HuH-7.5 (cell line): ENCODE data around the gene RASL12.
A peak's percentile ranks its signal among the peaks of the same experiment; 100 is the strongest.
"Not testable (repeated sequence)": the region's sequence is repeated elsewhere in the genome, so short reads cannot be mapped to it uniquely, and the experiment has no call there.

Experiments used
- DNase-seq: peaks from one replicate; pipeline ENCODE4 v3.0.0; 2011; ENCODE audit warnings: low spot score

Gene RASL12

DNA sequence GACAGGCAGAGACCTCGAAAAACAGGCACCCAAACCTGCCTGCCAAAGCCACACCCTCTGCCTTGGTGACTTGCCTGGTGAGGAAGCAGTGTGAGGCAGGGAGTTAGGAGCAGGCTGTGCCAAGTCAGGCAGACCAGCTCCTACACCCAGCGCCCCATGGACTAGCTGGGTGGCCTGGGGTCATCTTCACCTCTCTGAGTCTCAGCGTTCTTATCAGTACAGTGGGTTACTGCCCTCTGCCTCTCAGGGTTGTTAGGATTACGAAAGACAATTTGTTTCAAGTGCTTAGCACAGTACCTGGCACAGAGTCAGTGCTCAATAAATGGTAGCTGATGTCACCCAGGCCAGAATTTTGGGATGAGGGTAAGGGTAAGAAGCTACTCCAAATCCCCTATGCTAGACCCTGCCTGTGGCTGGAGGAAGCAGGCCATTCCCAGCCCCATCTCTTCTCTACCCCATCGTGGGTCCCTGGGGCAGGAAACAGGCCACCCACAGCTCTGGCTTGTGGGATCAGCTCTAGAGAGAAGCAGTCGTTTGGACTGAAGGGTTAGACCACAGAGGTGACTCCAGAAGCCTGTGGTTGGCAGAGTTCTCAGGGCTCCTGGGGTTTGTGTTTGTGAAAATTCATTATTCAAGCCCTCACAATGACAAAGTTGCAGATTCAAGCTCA, 12.5 kb downstream of the RASL12 start:
- peak; percentile 61 for DNase-seq

DNA sequence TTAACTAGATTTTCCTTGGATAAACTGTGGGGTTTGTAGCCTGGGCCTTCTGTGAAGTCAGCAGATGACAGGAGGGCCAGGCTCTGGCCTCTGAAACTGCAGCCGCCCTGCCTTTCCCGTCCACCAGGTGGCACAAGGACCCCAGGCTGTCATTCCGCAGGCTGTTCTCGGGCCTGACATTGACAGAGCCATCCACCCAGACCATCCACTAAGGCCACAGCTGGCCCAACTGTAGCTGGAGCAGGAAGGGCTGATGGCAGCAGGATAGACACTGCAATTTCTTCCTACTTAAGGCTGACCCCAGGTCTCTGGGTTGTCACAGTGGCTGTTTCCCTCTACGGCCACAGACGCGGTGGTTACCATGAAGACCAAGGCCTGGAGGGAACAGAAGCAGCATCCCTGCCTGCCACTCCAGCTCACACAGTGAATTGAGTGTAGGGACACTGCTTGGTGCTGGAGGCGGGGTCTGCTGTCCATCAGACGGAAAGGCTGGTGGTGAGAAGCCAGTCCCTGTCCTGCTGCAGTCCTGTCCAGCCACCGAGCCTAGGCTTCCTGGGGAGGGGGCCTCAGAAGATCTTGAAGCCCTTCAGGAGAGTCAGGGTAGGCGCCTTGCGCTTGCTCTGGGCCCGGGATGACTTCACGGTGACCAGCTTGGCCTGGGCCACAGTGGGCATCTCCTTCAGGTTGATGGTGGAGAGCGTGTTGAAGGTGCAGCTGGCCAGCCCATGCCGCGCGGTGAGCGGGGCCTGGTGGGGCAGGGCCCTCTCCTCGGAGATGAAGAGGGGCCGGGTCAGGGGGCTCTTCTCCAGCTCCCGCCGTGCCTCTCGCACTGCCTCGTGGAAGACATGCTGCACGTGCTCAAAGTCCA, 13.2 kb downstream of the RASL12 start:
- DNase-seq = peak; percentile 86

DNA sequence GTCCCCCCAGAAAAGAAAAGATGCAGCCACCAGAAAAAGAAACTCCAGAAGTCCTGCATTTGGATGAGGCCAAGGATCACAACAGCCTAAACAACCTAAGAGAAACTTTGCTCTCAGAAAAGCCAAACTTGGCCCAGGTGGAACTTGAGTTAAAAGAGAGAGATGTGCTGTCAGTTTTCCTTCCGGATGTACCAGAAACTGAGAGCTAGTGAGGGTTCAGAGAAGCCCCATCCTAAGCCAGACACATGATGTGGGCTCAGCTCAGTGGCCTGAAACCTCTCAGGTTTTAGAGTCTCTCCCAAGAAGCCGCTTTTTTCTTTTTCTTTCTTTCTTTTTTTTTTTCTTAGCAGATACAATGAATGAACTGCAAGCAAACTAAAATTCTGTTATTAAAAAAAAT, 14.8 kb downstream of the RASL12 start:
- DNase-seq = no peak

DNA sequence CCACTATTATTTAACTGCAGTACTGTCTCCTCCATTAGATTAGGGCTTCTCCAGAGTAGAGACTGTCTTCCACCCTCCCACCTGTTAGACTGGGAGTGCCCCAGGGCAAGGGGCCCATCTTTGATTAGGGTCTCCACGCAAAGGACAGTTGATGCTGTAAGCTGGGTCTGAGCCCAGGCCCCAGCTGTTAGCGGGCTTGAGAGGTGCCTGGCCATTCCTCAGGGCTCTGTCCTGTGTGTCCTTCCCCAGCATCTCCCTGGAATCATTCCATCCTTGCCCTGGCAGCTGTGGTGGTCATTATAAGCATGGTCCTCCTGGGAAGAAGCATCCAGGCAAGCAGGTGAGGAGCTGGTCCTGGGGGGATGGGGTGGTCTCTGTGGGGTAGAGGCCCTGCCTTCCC, 16.5 kb downstream of the RASL12 start:
- DNase-seq = no peak

DNA sequence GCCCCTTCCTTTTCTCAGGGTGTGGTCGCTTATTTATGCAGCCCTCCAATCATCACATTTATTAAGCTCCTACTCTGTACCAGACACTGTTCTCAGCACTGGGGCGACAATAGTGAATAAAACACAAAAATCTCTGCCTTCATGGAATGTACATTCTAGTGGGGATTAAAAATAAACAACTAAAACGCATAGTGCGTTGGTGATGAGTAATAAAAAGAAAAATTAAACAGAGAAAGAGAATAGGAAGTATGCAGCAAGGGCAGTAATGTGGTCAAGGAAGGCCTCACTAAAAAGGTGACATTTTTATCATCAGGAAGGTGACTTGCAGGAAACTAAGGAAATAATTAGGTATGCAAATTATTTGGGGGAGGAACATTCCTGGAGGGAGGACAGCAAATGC, 17.5 kb downstream of the RASL12 start:
- DNase-seq = no peak

DNA sequence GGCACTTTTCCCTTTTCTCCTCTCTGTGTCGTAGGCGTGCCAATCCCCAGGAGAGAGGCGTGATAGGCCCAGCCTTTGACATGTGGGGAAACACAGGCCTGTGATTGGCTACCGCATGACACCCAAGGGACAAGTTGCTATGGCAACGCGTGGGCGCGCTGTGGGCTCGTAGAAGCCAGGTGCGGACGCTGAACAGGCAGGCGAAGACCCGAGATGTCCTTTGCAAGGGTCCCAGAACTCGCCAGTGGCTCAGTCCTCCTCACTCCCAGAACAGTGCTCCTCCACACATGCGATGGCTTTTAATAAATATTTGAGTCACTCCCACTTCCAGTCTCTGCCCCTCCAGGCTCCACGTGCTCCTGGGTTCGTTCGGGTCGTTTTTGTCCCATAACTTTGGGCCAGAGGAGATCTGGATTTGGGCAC, 18.4 kb downstream of the RASL12 start:
- peak; percentile 58 for DNase-seq

DNA sequence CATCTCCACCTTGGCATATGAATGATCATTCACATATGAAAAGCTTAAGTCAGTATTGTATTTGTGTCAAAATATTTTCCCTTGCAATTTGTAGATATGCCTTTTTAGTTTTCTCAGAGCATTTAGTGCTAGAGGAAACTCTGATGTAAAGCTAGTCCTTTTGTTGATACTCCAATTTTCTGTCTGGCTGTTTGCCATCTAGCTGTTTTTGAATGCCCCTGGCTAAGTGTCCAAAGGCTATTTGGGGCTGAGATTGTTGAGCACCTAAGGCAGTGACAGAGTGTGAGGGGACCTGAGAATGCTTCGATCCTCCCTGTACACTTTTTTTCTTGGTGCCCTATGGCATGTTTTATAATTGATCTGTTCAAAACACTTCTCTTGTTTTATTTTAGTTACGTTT, 19.6 kb downstream of the RASL12 start:
- DNase-seq = no peak

DNA sequence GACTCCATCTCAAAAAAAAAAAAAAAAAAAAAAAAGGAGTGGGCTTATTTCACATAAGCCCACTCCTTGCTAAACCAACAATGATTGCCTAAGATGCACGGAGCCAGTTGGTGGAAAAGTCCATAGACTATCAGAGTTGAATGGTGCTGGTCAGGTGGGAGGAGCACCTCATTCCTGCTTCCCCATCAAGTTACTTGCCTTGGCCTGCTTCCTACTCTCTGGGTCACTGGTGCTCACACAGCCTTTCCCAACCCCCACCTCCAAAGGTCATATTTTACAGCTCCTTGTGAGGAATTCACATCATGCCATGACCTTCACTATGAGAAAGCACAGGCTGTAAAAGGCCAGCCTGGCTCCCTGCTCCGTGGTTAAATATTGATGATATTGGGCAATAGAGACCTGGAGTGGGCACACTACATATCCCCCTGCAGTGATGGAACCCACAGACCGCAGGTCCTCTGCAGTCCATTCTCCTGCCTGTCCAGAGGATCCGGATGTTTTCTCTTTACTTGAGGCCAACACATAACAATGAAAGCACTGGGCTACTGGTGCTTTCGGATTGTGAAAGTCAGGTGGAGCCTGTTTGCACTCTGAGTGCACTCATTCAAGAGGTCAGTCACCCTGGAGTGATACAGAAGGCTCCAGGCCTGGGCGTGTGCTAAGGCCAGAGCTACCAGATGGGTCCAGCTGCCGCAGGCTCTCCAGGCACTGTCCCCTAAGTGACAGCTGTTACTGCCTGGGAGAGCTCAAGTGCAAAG, 22.9 kb downstream of the RASL12 start, which contains the start of gene SLC51B:
Gene SLC51B, plus strand, starts transcription at position 664 of the 758 bp plus-strand sequence. CDS start 4,618 bp downstream, outside the sequence.
- DNase-seq = peak; percentile 77

DNA sequence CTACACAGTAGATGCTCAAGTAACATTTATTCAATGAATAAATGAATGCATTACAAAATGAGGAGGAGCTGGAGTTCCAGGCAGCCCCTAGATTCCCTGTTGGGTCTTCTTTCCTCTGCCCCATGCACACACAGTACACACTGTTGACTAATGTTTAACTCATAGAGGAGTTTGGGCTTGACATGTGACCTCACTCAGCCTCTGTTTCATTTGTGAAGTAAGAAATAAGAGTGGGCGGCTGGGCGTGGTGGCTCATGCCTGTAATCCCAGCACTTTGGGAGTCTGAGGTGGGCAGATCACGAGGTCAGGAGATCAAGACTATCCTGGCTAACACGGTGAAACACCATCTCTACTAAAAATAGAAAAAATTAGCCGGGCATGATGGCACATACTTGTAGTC, 23.6 kb downstream of the RASL12 start:
- not testable (repeated sequence) for DNase-seq

DNA sequence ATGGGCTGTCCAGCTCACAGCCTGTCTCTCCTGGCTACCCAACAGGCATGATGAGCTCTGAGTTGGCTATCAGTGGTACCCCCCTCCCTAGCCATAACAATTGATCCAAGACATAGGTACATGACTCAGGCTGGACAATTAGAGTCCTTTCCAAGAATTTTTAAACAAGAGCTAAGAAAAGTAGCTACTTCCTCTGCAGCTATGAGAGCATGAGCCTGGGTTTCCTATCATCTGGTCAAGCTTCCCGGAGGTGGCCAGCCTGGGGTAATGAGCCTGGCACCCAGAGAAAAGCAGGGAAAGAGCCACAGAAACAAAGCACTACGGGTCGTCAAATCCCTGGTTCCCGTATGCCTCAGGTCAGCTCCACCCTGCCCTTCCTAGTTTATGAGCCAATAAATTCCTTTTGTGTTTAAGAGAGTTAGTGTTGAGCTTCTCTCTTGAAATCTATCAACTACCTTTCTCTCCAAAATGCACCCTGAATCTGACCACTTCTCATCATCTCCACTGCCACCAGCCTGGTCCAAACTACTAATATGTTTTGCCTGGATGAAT, 24.9 kb downstream of the RASL12 start:
- no peak for DNase-seq

DNA sequence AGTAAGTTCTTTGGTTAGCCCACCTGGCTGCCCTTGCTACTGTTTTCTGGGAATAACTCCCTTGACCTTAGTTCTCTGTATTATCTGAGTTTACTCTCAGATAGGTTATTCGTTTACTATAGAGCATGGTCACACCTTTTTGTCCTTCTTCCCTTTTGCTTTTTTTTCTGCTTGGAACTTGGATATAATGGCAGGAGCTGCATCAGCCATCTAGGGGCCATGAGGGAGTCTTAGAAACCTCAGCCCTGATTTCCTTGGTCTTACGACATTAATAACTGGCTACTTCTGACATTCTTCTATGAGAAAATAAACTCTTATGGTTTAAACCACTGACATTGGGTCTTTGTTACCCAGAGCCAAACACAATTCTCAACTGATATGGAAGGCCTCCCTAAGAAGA, 26.0 kb downstream of the RASL12 start:
- no peak for DNase-seq

DNA sequence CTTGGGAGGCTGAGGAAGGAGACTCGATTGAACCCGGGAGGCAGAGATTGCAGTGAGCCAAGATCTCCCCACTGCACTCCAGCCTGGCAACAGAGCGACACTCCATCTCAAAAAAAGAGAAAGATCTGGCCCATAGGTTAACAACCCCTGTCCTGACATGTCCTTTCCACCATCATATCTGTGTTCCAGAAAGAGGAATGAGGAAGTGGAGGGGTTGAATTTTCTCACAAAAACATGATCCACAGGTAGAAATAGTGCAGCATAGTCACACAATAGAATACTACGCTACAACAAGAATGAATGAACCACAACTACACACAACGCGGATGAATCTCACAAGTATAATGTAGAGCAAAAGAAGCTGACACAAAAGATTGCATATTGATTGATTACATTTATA, 27.3 kb downstream of the RASL12 start:
- no peak for DNase-seq

DNA sequence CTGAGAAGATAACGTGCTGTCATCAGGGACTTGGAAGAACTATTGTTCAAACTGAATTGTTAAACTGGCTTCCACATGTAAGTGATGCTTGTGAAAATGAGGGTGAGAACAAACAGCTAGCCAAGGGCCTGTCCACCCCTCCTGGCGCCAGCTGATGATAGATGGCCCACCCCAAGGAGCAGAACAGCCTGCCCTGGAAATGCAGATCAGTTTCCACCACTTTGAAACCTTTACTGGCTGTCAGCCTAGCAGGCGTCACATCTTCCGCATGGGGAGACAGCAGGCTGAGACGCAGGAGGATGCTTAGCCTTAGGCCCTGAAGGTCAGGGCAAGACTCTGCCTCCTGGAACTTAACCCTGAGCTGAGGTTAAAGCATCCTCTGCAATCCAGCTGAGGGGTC, 29.0 kb downstream of the RASL12 start:
- no peak for DNase-seq

DNA sequence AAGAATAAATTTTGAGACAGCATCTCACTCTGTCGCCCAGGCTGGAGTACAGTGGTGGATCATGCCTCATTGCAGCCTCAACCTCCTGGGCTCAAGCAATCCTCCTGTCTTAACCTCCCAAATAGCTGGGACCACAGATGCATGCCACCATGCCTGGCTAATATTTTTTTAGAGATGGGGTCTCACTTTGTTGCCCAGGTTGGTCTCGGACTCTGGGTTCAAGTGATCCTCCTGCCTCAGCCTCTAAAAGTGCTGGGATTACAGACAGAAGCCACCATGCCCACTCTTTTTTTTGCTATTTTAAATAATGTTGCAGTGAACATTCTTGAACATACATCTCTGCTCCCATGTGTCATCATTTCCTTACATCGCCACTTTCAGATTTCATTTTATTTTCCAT, 29.4 kb downstream of the RASL12 start:
- no peak for DNase-seq

DNA sequence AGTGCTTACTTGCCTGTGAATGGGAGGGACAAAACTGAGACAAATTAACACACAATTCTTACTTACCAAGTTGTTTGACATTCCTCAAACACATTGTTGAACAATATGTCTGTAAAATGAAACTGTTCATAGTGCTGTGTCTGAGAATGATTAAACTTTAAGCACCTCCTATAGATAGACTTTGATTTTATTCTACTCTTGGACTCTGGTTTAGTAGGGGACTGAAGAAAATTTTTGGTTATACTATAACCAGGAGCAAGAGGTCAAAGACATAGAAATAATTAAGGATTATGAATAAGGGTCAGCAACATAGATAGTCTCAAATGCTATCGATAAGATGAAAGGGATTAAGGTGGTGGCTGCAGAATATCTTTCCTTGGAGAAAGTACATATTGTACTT, 30.5 kb downstream of the RASL12 start:
- DNase-seq = no peak

DNA sequence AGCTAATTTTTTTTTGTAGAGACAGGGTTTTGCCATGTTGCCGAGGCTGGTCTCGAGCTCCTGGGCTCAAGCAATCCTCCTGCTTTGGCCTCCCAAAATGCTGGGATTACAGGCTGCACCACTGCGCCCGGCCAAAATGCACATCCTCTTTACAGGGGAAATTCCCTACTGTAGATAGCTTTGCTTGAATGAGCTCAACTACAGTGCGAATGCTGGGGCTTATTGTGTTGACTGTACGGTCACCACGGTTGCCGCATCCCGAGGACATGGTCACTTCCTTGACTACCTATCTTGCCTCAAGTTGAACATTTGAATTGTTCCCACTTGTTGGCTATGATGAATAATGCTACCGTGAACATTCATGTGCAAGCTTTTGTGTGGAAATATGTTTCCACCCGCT, 33.1 kb downstream of the RASL12 start:
- no peak for DNase-seq

DNA sequence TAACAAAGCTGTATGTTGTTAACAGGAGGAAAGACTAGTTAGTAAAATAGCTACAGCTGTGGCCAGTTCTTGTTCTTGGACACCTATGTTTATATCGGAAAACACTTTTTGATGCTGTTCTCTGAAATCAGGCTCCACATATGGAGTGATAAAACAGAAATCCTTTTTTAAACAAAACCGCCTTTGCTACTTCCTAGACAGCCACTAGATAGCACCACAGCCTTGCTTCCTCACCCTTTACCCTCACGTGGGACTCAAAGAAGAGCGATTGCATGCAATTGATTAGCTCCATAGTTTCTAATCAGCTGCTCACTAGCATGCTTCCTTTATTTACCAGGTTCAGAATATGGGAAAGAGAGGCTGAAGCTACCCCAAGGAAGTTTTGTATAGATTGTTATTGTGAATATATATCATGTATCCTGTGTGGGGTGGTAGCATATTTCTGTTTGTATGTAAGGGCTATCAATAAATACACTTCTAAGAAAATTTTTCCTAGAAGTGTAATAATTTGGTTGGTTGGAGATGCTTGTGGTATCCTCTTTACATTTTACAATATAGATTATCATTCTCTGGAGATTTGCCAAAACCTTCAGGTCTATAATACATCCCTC, 34.0 kb downstream of the RASL12 start:
- no peak for DNase-seq

DNA sequence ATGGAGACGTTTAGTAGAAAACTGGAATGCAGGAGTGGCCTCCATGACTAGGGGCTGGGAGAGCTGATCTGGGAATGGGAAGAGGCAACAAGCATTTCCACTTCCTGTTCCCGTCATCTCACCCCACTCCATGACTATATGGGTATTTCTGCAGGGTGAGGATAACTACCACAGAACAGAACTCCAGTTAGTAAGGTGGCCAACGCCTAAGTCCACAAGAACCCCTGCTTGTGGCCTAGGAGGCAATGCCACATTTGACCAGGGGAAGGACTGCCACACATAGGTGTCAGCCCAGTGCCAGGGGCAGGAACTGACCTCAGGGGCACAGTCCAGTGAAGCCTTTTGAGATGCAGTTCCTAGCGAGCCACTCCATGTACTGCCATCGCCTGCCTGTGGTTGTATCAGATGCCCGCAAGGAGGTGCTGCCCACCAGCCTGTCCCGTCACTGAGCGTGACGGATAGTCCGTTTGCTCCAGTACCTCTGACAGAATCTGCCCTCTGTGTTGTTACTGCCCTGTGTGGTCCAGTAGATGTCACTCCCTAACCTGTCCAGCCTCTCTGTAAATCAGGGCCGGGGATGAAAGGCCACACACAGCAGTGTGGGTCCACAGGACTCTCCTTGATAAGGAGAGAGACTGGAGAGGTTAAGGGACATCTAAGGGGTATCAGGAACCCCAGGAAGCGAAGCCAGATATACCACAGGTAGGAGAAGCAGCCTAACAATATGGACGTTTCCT, 34.8 kb downstream of the RASL12 start:
- DNase-seq = peak; percentile 81

DNA sequence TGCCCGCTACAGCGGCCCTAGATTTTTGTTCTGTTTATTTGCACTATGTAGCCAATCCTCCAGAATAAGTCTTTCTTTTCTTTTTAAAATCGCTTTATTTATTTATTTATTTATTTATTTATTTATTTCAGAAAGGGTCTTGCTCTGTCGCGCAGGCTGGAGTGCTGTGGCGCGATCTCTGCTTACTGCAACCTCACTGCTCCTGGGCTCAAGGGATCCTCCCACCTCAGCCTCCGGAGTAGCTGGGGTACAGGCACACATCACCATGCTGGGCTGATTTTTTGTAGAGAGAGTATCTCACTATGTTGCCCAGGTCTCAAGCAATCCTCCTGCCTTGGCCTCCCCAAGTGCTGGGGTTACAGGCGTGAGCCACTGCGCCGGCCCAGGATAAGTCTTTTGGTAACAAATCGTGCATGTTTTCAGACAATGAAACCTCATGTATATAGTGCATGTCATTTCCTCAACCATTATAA, 38.0 kb downstream of the RASL12 start:
- DNase-seq = no peak

DNA sequence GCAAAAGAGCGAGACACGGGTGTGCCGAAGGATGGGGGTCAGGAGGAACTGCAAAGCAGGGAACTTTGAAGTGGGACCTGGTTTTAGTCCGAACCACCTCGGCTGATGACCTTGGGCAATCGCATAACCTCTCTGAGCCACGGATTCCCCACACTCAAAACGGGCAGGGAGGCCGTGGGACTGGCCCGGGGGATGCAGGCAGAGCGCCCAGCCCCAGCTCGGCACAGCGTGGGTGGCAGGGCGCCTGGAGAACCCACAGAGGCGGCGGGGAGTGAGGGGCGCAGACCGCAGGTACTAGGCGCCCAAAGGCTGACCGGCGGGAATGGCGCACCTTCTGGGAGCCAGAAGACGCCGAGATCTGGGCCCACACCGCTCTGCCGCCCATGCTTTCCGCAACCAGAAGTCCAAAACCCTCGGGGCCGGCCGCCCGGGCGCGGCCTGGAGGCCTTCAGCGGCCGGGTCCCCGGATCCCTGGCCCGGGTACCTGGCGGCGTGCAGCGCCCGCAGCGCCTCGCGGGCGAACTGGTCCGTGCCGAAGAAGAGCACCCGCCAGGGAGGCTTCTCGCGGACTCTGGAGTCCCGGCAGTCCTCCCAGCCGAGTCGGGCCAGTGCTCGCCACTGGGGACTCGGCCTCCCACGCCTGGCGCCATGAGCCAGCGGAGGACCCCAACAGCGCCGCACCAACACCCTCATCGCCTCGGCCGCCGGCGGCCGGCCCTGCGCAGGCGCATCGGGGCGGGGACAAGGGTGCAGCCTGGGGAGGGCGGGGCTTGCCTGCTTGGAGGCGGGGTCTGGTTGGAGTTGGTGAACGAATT, 38.7 kb downstream of the RASL12 start, which contains the start of gene MTFMT:
Gene MTFMT, minus strand, starts transcription at position 719 of the 815 bp plus-strand sequence. Its CDS starts 26 bp downstream, at position 693.
- DNase-seq = peak; percentile 93
